Suprapubic skin (tissue), 4 donors: ENCODE results near the gene SPIRE1. TPM values are rescaled to one million over a fixed set of nuclear protein-coding genes. Genes with fewer than 3 reads are reported as not detected.

Source experiments
- DNase-seq, 2 donors: peaks; one replicate each; pipeline ENCODE4 v3.0.0-alpha.2; 2019; ENCODE audit warnings: low spot score in 2 of 2
- H3K27ac ChIP-seq: fragments of 200-600 bp; sonication (generic); one replicate; pipeline ENCODE4 v1.5.1; 2019
- H3K27me3 ChIP-seq: fragments of 200-600 bp; sonication (generic); one replicate; pipeline ENCODE4 v1.5.1; 2019
- H3K36me3 ChIP-seq: fragments of 200-600 bp; sonication (generic); one replicate; pipeline ENCODE4 v1.5.1; 2019
- H3K4me1 ChIP-seq: fragments of 200-600 bp; sonication (generic); one replicate; pipeline ENCODE4 v1.5.1; 2019
- H3K4me3 ChIP-seq: fragments of 200-600 bp; sonication (generic); one replicate; pipeline ENCODE4 v1.5.1; 2019; ENCODE audit warnings: mild to moderate bottlenecking
- H3K9me3 ChIP-seq: fragments of 200-600 bp; sonication (generic); one replicate; pipeline ENCODE4 v1.5.1; 2019
- CTCF ChIP-seq, 2 donors: fragments of 200-600 bp in 1 of 2; fragments of 450-650 bp in 1 of 2; sonication (generic) in 1 of 2; IDR thresholded peaks; one replicate each; pipeline ENCODE4 v1.5.1; 2016 to 2019; ENCODE audit warnings: antibody characterized with exemption in 2 of 2, mild to moderate bottlenecking in 1 of 2, moderate library complexity in 1 of 2
- EP300 ChIP-seq: sonication (generic); formaldehyde crosslinking; IDR thresholded peaks from one replicate; pipeline ENCODE4 v1.6.1; 2017; ENCODE audit warnings: antibody characterized with exemption
- POLR2A ChIP-seq, 2 donors: fragments of 450-650 bp; IDR thresholded peaks; one replicate each; pipeline ENCODE4 v1.6.1; 2017; ENCODE audit warnings: antibody characterized with exemption in 2 of 2, mild to moderate bottlenecking in 2 of 2, moderate library complexity in 2 of 2
- POLR2AphosphoS5 ChIP-seq, 3 donors: sonication (generic); formaldehyde crosslinking; IDR thresholded peaks; one replicate each; pipeline ENCODE4 v1.6.1; 2017; ENCODE audit warnings: antibody characterized with exemption in 3 of 3
- WGBS: methylation state at CpG from one replicate; pipeline ENCODE4 v1.1.5; 2018; 5-methylcytosine and 5-hydroxymethylcytosine counted together
- total RNA-seq, 4 donors: library from RNA; depleted of rRNA; stranded (reverse); fragments of >200 nt; gene quantifications; one replicate each; pipeline ENCODE4 v1.1.0, GENCODE V29; 2016

SPIRE1 gene
- total RNA-seq, 4 donors from 2014 or later: 21.7 to 42.8 (median 25.2) TPM

DNA sequence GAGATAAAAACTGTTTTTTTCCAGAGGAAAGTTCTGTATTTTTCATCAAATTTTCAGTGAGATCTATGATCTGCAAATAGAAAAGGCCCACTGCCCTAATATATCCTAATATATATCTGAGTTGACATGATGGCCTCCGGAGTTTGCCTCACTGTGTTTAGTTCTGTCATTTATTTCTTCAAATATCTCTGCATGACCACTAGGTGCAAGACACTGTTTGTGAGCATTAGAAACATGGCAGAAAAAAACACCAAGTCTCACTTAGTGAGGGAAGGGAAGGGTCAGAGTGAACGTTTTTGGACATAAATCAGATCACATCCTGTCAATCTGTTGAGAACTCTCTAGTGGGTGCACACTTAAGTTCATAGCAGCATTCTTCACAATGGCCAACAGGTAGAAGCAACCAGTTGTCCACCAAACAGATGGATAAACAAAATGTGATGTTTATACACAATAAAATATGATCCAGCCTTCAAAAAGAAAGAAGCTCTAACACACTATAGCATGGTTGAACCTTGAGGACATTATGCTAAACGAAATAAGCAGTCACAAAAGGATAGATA lies 53.4 kb downstream of the SPIRE1 start:
- H3K4me1 ChIP-seq: peaks cover 36% of the 10 kb centered on the region

GRCh38 chr18:12599966-12600365 lies 57.9 kb downstream of the SPIRE1 start:
- H3K27me3 ChIP-seq: no peaks in the 10 kb centered on the region
- TF ChIP-seq EP300: no peak
- TF ChIP-seq CTCF (IDR thresholded peaks at IDR 0.05): no peak
- no peak for TF ChIP-seq POLR2A (IDR thresholded peaks at IDR 0.05)
- no peak for TF ChIP-seq POLR2AphosphoS5 (IDR thresholded peaks at IDR 0.05)

More for the DNA sequence above, 53.4 kb downstream of the SPIRE1 start:
- Histone ChIP-seq H3K27ac (no peak overlapping the region), H3K27me3 (no peaks in the 10 kb centered on the region), H3K4me3 (no peak overlapping the region), H3K36me3 (no peaks in the 10 kb centered on the region), H3K9me3 (no peaks in the 10 kb centered on the region)
- 63% methylated on average over 3 of the region's 3 CpGs for WGBS
- TF ChIP-seq EP300: no peak
- no peak for TF ChIP-seq CTCF (IDR thresholded peaks at IDR 0.05)
- TF ChIP-seq POLR2A (IDR thresholded peaks at IDR 0.05): no peak
- no peak for TF ChIP-seq POLR2AphosphoS5 (IDR thresholded peaks at IDR 0.05)
- no peak for DNase-seq

GRCh38 chr18:12599543-12599942 lies 58.4 kb downstream of the SPIRE1 start:
- H3K27me3 ChIP-seq: no peaks in the 10 kb centered on the region
- DNase-seq: no peak
- H3K4me1 ChIP-seq: peaks cover 29% of the 10 kb centered on the region
- no peaks in the 10 kb centered on the region for H3K36me3 ChIP-seq
- no peak overlapping the region for H3K4me3 ChIP-seq
- TF ChIP-seq EP300: no peak
- TF ChIP-seq POLR2A (IDR thresholded peaks at IDR 0.05): no peak
- TF ChIP-seq POLR2AphosphoS5 (IDR thresholded peaks at IDR 0.05): no peak
- no peak for TF ChIP-seq CTCF (IDR thresholded peaks at IDR 0.05)
- H3K9me3 ChIP-seq: no peaks in the 10 kb centered on the region
- no peak overlapping the region for H3K27ac ChIP-seq

More at GRCh38 chr18:12599966-12600365, 57.9 kb downstream of the SPIRE1 start:
- no peaks in the 10 kb centered on the region for H3K36me3 ChIP-seq
- 54% methylated on average over 3 of the region's 3 CpGs for WGBS
- H3K4me3 ChIP-seq: no peak overlapping the region
- H3K27ac ChIP-seq: no peak overlapping the region
- peaks cover 29% of the 10 kb centered on the region for H3K4me1 ChIP-seq
- no peak for DNase-seq
- H3K9me3 ChIP-seq: no peaks in the 10 kb centered on the region

DNA sequence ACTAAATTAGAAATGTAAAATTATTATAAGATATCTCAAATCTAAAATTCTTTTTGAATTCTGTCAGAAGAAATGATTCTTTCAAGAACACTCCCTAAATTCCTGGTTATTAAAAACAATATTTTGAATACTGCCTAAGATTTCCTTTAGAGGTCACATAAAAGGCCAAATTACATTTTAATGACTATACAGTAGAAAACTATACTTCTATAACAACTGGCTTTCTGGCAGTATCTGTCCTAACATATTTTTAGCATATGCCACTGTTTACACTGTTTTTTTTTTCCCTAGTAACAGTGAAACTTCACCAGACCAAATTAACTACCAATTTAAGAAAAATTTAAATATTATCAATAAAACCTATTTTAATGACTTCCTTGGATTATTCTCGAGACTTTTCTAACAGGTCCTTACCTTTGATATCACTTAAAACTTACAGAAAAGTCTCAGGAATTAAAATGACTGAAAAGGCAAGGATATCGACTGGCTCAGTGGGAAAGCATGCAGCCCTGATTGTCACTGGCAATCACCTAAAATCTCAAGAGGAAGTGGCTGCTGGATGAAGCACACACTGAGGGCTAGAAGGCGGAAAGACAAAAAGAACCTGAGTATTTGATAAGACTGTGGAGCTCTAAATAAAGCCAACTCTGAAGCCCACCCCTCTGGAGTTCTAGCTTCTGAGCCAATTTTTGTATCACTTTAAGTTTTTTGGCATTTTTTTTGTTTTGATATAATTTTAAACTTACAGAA lies 59.6 kb downstream of the SPIRE1 start:
- no peak overlapping the region for H3K4me3 ChIP-seq
- no peak for DNase-seq
- peaks cover 29% of the 10 kb centered on the region for H3K4me1 ChIP-seq
- WGBS: 66% methylated on average over 3 of the region's 3 CpGs
- TF ChIP-seq EP300 (no peak), POLR2A (IDR thresholded peaks at IDR 0.05) (no peak), POLR2AphosphoS5 (IDR thresholded peaks at IDR 0.05) (no peak), CTCF (IDR thresholded peaks at IDR 0.05) (no peak)
- H3K27ac ChIP-seq: no peak overlapping the region
- no peaks in the 10 kb centered on the region for H3K36me3 ChIP-seq
- no peaks in the 10 kb centered on the region for H3K27me3 ChIP-seq
- H3K9me3 ChIP-seq: no peaks in the 10 kb centered on the region

DNA sequence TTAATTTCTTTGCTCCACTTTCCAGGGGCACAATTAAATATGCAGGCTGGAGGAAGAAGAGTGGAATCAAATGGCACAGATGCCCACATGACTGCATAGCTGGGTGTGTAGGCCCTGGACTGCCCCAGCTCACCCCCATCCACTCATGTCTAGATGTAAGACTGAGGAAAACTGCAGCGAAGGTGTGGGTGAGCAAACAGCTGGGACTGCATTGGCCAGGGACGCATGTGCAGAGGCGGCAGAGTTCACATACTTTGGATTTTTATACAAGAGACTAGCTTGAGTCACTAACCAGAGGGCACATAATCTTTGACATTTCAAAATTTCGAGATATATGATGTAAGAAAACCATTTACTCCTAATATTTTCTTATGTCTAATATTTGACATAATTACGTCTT lies 60.1 kb downstream of the SPIRE1 start:
- H3K27ac ChIP-seq: no peak overlapping the region
- H3K4me3 ChIP-seq: no peak overlapping the region
- H3K9me3 ChIP-seq: no peaks in the 10 kb centered on the region
- no peak for DNase-seq
- TF ChIP-seq POLR2AphosphoS5 (IDR thresholded peaks at IDR 0.05) (no peak), CTCF (IDR thresholded peaks at IDR 0.05) (no peak), EP300 (no peak), POLR2A (IDR thresholded peaks at IDR 0.05) (no peak)
- 55% methylated on average over 5 of the region's 5 CpGs for WGBS
- no peaks in the 10 kb centered on the region for H3K36me3 ChIP-seq
- no peaks in the 10 kb centered on the region for H3K27me3 ChIP-seq
- H3K4me1 ChIP-seq: peaks cover 29% of the 10 kb centered on the region
